B cell (primary cell): ENCODE measurements around the gene OR2F1. TPM values are rescaled to one million over a fixed set of nuclear protein-coding genes. Genes with fewer than 3 reads are reported as not detected.

Source experiments
- ATAC-seq: fragments of 200-7000 bp; cut with Tn5 transposase; one replicate; pipeline ENCODE4 v1.10.0; 2021; ENCODE audit warnings: low read depth, mild to moderate bottlenecking, moderate number of reproducible peaks, moderate library complexity
- CTCF ChIA-PET: fragments of 350-600 bp; sonication (Branson Sonifier 250); formaldehyde crosslinking; loops from one replicate; lab custom pipeline; 2021; ENCODE audit warnings: antibody characterized with exemption, inconsistent platforms; lab: Charles Lee
- POLR2A ChIA-PET: fragments of 350-600 bp; sonication (Branson Sonifier 250); formaldehyde crosslinking; loops from one replicate; lab custom pipeline; 2021; ENCODE audit warnings: antibody characterized with exemption; lab: Charles Lee
- DNase-seq: peaks from one replicate; pipeline ENCODE4 v3.0.0; 2013
- H2AFZ ChIP-seq: 2 replicates; pipeline ENCODE4 v1.6.1; 2012; ENCODE audit warnings: mild to moderate bottlenecking, low read depth, low read length; ENCODE audit not compliant: insufficient read depth, poor library complexity, severe bottlenecking
- H3K27ac ChIP-seq, 2 donors: 1 replicate in 1 of 2; 2 replicates in 1 of 2; pipeline ENCODE4 v1.5.1; 2012 to 2013; ENCODE audit warnings: low read length in 2 of 2, mild to moderate bottlenecking in 2 of 2, moderate library complexity in 1 of 2
- H3K27me3 ChIP-seq, 4 experiments: fragments of 200-600 bp in 1 of 4; sonication (generic) in 1 of 4; replicated peaks in 1 of 4; 1 replicate in 2 of 4; 2 replicates in 2 of 4; pipeline versions ENCODE4 v1.6.1 to v1.7.0; 2013 to 2016; ENCODE audit warnings: low read length in 3 of 4, mild to moderate bottlenecking in 2 of 4, mixed read lengths in 1 of 4, moderate library complexity in 1 of 4; ENCODE audit not compliant: insufficient read depth in 4 of 4, control insufficient read depth in 3 of 4; ENCODE audit errors: control extremely low read depth in 1 of 4
- H3K36me3 ChIP-seq, 2 experiments: replicated peaks in 1 of 2; 1 replicate in 1 of 2; 2 replicates in 1 of 2; pipeline versions ENCODE4 v1.6.1 to v1.7.1; 2013; ENCODE audit warnings: low read length in 1 of 2; ENCODE audit not compliant: insufficient read depth in 2 of 2, control insufficient read depth in 1 of 2; ENCODE audit errors: control extremely low read depth in 1 of 2, extremely low read depth in 1 of 2
- H3K4me1 ChIP-seq, 2 donors: fragments of 200-600 bp in 1 of 2; sonication (generic) in 1 of 2; 1 replicate in 1 of 2; 2 replicates in 1 of 2; pipeline versions ENCODE4 v1.5.1 to v1.6.1; 2013 to 2017; ENCODE audit warnings: low read length in 2 of 2; ENCODE audit not compliant: control insufficient read depth in 2 of 2, insufficient read depth in 2 of 2
- H3K4me2 ChIP-seq: replicated peaks from 2 replicates; pipeline ENCODE3; 2012; ENCODE audit warnings: mild to moderate bottlenecking, low read depth, low read length; ENCODE audit not compliant: poor library complexity, severe bottlenecking
- H3K4me3 ChIP-seq, 5 experiments: fragments of 200-600 bp in 1 of 5; sonication (generic) in 1 of 5; 1 replicate in 3 of 5; 2 replicates in 2 of 5; pipeline versions ENCODE4 v1.5.1 to v1.7.0; 2011 to 2016; ENCODE audit warnings: low read length in 4 of 5, mild to moderate bottlenecking in 4 of 5, low read depth in 2 of 5, control low read depth in 1 of 5, moderate library complexity in 1 of 5; ENCODE audit not compliant: insufficient read depth in 1 of 5; ENCODE audit errors: control extremely low read depth in 1 of 5, extremely low read depth in 1 of 5
- H3K79me2 ChIP-seq: fragments of 200-600 bp; sonication (generic); one replicate; pipeline ENCODE4 v1.6.0; 2016; ENCODE audit warnings: low read length; ENCODE audit not compliant: control insufficient read depth, insufficient read depth
- H3K9ac ChIP-seq: fragments of 200-600 bp; sonication (generic); 2 replicates; pipeline ENCODE4 v1.6.1; 2017; ENCODE audit warnings: mild to moderate bottlenecking, low read length, moderate library complexity
- H3K9me3 ChIP-seq, 3 donors: one replicate each; pipeline versions ENCODE4 v1.6.1 to v1.7.1; 2013; ENCODE audit warnings: low read length in 2 of 3; ENCODE audit not compliant: control insufficient read depth in 2 of 3, insufficient read depth in 1 of 3; ENCODE audit errors: control extremely low read depth in 1 of 3
- H4K20me1 ChIP-seq: 2 replicates; pipeline ENCODE4 v1.6.0; 2012; ENCODE audit warnings: mild to moderate bottlenecking, low read length; ENCODE audit not compliant: insufficient read depth, control insufficient read depth, poor library complexity, severe bottlenecking
- H3K27ac Mint-ChIP-seq: one replicate; pipeline ENCODE4 v1.8.0; 2021; ENCODE audit warnings: mixed read lengths
- H3K27me3 Mint-ChIP-seq: one replicate; pipeline ENCODE4 v1.8.0; 2021; ENCODE audit warnings: mixed read lengths
- H3K4me1 Mint-ChIP-seq: one replicate; pipeline ENCODE4 v1.8.0; 2021; ENCODE audit warnings: mixed read lengths
- H3K4me3 Mint-ChIP-seq: one replicate; pipeline ENCODE4 v1.8.0; 2021; ENCODE audit warnings: mixed read lengths
- H3K9me3 Mint-ChIP-seq: one replicate; pipeline ENCODE4 v1.8.0; 2022; ENCODE audit warnings: mixed read lengths; ENCODE audit not compliant: insufficient read depth
- CTCF ChIP-seq: fragments of 200-600 bp; IDR thresholded peaks from one replicate; pipeline ENCODE4 v1.8.0; 2022; ENCODE audit warnings: antibody characterized with exemption, mild to moderate bottlenecking
- EZH2 ChIP-seq: IDR thresholded peaks from 2 replicates; pipeline ENCODE4 v1.6.1; 2012; ENCODE audit warnings: borderline replicate concordance, low read depth, mild to moderate bottlenecking, moderate library complexity, low read length; ENCODE audit not compliant: insufficient read depth, poor library complexity, severe bottlenecking
- WGBS: methylation state at CpG from one replicate; pipeline ENCODE4 v1.1.5; 2013; ENCODE audit warnings: missing lambda C conversion rate; ENCODE audit not compliant: insufficient coverage; 5-methylcytosine and 5-hydroxymethylcytosine counted together
- intact Hi-C: fragments of 100-400 bp; cut with micrococcal nuclease; formaldehyde crosslinking; loops from one replicate; pipeline ENCODE4 v1.10.0; 2022
- polyA plus RNA-seq: library from polyadenylated mRNA; depleted of rRNA; stranded (reverse); fragments of >200 nt; gene quantifications from 2 replicates; pipeline ENCODE4 v1.2.3, GENCODE V29; 2012
- total RNA-seq, 2 donors: library from RNA; stranded (reverse); fragments of 120-200 nt in 1 of 2; gene quantifications; 1 replicate in 1 of 2; 2 replicates in 1 of 2; pipeline versions ENCODE4 v1.2.3 to v1.2.4, GENCODE V29; 2013 to 2022

Gene OR2F1
- total and polyA plus RNA-seq, 2 donors (not counting 1 experiment from before 2014, with no cell fraction given) = not detected

GRCh38 chr7:143910473-143911248 is 44.0 kb upstream of the OR2F1 start:
- Histone ChIP-seq H3K27ac (no peak overlapping the region), H2AFZ (no peak overlapping the region), H3K9ac (no peak overlapping the region), H3K4me1 (no peaks in the 10 kb centered on the region), H3K79me2 (no peaks in the 10 kb centered on the region), H3K4me2 (no peak overlapping the region), H4K20me1 (no peaks in the 10 kb centered on the region), H3K27me3 (no peaks in the 10 kb centered on the region), H3K4me3 (no peak overlapping the region), H3K36me3 (no peaks in the 10 kb centered on the region), H3K9me3 (no peaks in the 10 kb centered on the region)
- Mint-ChIP-seq H3K4me1 (no peaks in the 10 kb centered on the region), H3K9me3 (no peaks in the 10 kb centered on the region), H3K4me3 (no peak overlapping the region), H3K27me3 (peaks cover 16% of the 10 kb centered on the region), H3K27ac (no peak overlapping the region)
- CTCF ChIA-PET = no interaction called here
- TF ChIP-seq CTCF = no peak
- no peak for TF ChIP-seq EZH2
- intact Hi-C loops = no loop called here
- DNase-seq = no peak
- 100% methylated on average over 1 of the region's 3 CpGs for WGBS
- no peak for ATAC-seq
- POLR2A ChIA-PET = no interaction called here

GRCh38 chr7:143913945-143914615 is 40.6 kb upstream of the OR2F1 start:
- no peaks in the 10 kb centered on the region for H4K20me1 ChIP-seq
- H3K4me3 Mint-ChIP-seq = no peak overlapping the region
- intact Hi-C loops = no loop called here
- H3K27ac Mint-ChIP-seq = no peak overlapping the region
- POLR2A ChIA-PET = no interaction called here
- WGBS = no CpG with 5 or more reads among the region's 3 CpGs
- no peak overlapping the region for H3K9ac ChIP-seq
- H3K4me3 ChIP-seq = no peak overlapping the region
- no peaks in the 10 kb centered on the region for H3K79me2 ChIP-seq
- H3K4me1 Mint-ChIP-seq = no peaks in the 10 kb centered on the region
- H3K27me3 ChIP-seq = peaks cover 0 to 3% (median 0%) of the 10 kb centered on the region in 4 experiments
- CTCF ChIA-PET = no interaction called here
- no peak overlapping the region for H3K4me2 ChIP-seq
- H3K36me3 ChIP-seq = no peaks in the 10 kb centered on the region
- ATAC-seq (no peak), DNase-seq (no peak)
- no peaks in the 10 kb centered on the region for H3K9me3 Mint-ChIP-seq
- H3K27me3 Mint-ChIP-seq = peaks cover 26% of the 10 kb centered on the region
- H3K9me3 ChIP-seq = peaks cover 0 to 2% (median 0%) of the 10 kb centered on the region in 3 donors
- H3K27ac ChIP-seq = no peak overlapping the region
- H2AFZ ChIP-seq = no peak overlapping the region
- H3K4me1 ChIP-seq = no peaks in the 10 kb centered on the region
- TF ChIP-seq CTCF = no peak
- no peak for TF ChIP-seq EZH2
